H1 (cell line): ENCODE results near the gene CACNA1A. TPM values are rescaled to one million over a fixed set of nuclear protein-coding genes. Genes with fewer than 3 reads are reported as not detected.

Experiments
- CTCF ChIA-PET: fragments of 300-600 bp; sonication (Branson Sonifier 250); formaldehyde crosslinking; loops from one replicate; lab custom pipeline; 2021; ENCODE audit not compliant: partially characterized antibody; lab: Charles Lee
- POLR2A ChIA-PET: fragments of 300-600 bp; sonication (Branson Sonifier 250); formaldehyde crosslinking; loops from one replicate; lab custom pipeline; 2021; ENCODE audit warnings: inconsistent platforms; ENCODE audit not compliant: partially characterized antibody; lab: Charles Lee
- DNase-seq, 2 experiments: peaks; one replicate each; pipeline versions ENCODE4 v3.0.0 to v3.0.0-alpha.2; 2010 to 2022; ENCODE audit warnings: low spot score in 2 of 2, low read depth in 1 of 2, mixed read lengths in 1 of 2
- FAIRE-seq: peaks from 2 replicates; lab custom pipeline; 2011; peaks lifted over from hg19 to GRCh38; lab: Jason Lieb, UNC
- H2AFZ ChIP-seq: 2 replicates; pipeline ENCODE4 v1.8.1; 2012; ENCODE audit warnings: low read length, inconsistent platforms
- H2AK5ac ChIP-seq: 2 replicates; pipeline ENCODE4 v1.6.1; 2013; ENCODE audit warnings: low read depth, low read length
- H2BK120ac ChIP-seq: replicated peaks from 2 replicates; pipeline ENCODE3; 2013; ENCODE audit warnings: low read depth, low read length, inconsistent platforms
- H2BK12ac ChIP-seq: 2 replicates; pipeline ENCODE4 v1.6.1; 2013; ENCODE audit warnings: low read depth, low read length
- H2BK15ac ChIP-seq: 2 replicates; pipeline ENCODE4 v1.6.1; 2013; ENCODE audit warnings: low read length
- H2BK20ac ChIP-seq: 2 replicates; pipeline ENCODE4 v1.6.1; 2013; ENCODE audit warnings: low read length
- H2BK5ac ChIP-seq: 2 replicates; pipeline ENCODE4 v1.6.1; 2013; ENCODE audit warnings: low read depth, low read length
- H3K14ac ChIP-seq: 2 replicates; pipeline ENCODE4 v1.6.1; 2013; ENCODE audit warnings: inconsistent platforms; ENCODE audit not compliant: insufficient read length
- H3K18ac ChIP-seq: 2 replicates; pipeline ENCODE4 v1.6.1; 2013; ENCODE audit warnings: low read length; ENCODE audit errors: extremely low read depth
- H3K23ac ChIP-seq: 2 replicates; pipeline ENCODE4 v1.6.1; 2013; ENCODE audit warnings: inconsistent platforms; ENCODE audit not compliant: insufficient read length
- H3K23me2 ChIP-seq: 2 replicates; pipeline ENCODE4 v1.6.1; 2013; ENCODE audit warnings: low read depth, low read length
- H3K27ac ChIP-seq: 2 replicates; pipeline ENCODE4 v1.6.1; 2011; ENCODE audit warnings: low read depth, low read length, inconsistent platforms
- H3K27me3 ChIP-seq, 4 experiments: replicated peaks in 1 of 4; 1 replicate in 1 of 4; 2 replicates in 3 of 4; pipeline versions ENCODE4 v1.6.1 to v1.8.1; 2011 to 2013; ENCODE audit warnings: low read length in 3 of 4, mild to moderate bottlenecking in 3 of 4, inconsistent platforms in 2 of 4, mixed read lengths in 2 of 4, moderate library complexity in 1 of 4; ENCODE audit not compliant: control insufficient read depth in 3 of 4, insufficient read depth in 3 of 4; ENCODE audit errors: extremely low read depth in 1 of 4
- H3K36me3 ChIP-seq, 4 experiments: 2 replicates each; pipeline versions ENCODE4 v1.6.1 to v1.8.1; 2011 to 2013; ENCODE audit warnings: mild to moderate bottlenecking in 4 of 4, low read length in 3 of 4, moderate library complexity in 2 of 4, control low read depth in 1 of 4, inconsistent platforms in 1 of 4; ENCODE audit not compliant: insufficient read depth in 4 of 4, control insufficient read depth in 2 of 4
- H3K4ac ChIP-seq: replicated peaks from 2 replicates; pipeline ENCODE3; 2013; ENCODE audit warnings: low read length, low read depth, mixed read lengths, inconsistent platforms; ENCODE audit not compliant: insufficient read length
- H3K4me1 ChIP-seq, 4 experiments: replicated peaks in 1 of 4; 1 replicate in 1 of 4; 2 replicates in 3 of 4; pipeline versions ENCODE4 v1.6.1 to v1.8.1; 2011 to 2013; ENCODE audit warnings: low read length in 3 of 4, inconsistent platforms in 2 of 4, mixed read lengths in 1 of 4; ENCODE audit not compliant: insufficient read depth in 4 of 4, control insufficient read depth in 3 of 4
- H3K4me2 ChIP-seq, 2 experiments: 2 replicates each; pipeline versions ENCODE4 v1.6.1 to v1.8.1; 2011 to 2013; ENCODE audit warnings: low read depth in 2 of 2, low read length in 2 of 2, control low read depth in 1 of 2, inconsistent platforms in 1 of 2, mild to moderate bottlenecking in 1 of 2; ENCODE audit not compliant: insufficient read depth in 1 of 2
- H3K4me3 ChIP-seq, 4 experiments: fragments of 200-600, 300-600 bp in 1 of 4; sonication (generic), shearing (Covaris generic), sonication (Bioruptor Twin) in 1 of 4; 2 replicates each; pipeline versions ENCODE4 v1.5.1 to v1.8.1; 2011 to 2016; ENCODE audit warnings: low read length in 4 of 4, low read depth in 3 of 4, control low read depth in 2 of 4, inconsistent platforms in 2 of 4, mild to moderate bottlenecking in 2 of 4, mixed read lengths in 1 of 4, moderate library complexity in 1 of 4; ENCODE audit not compliant: insufficient read depth in 2 of 4; ENCODE audit errors: extremely low read depth in 1 of 4
- H3K56ac ChIP-seq: replicated peaks from 2 replicates; pipeline ENCODE3; 2013; ENCODE audit warnings: low read depth, mild to moderate bottlenecking, mixed read lengths, low read length, inconsistent platforms; ENCODE audit not compliant: insufficient read length
- H3K79me1 ChIP-seq: 2 replicates; pipeline ENCODE4 v1.6.1; 2013; ENCODE audit warnings: low read depth, low read length, control low read depth
- H3K79me2 ChIP-seq, 2 experiments: 2 replicates each; pipeline versions ENCODE4 v1.6.1 to v1.8.1; 2012 to 2013; ENCODE audit warnings: low read length in 2 of 2, mild to moderate bottlenecking in 2 of 2, inconsistent platforms in 1 of 2; ENCODE audit not compliant: insufficient read depth in 2 of 2, control insufficient read depth in 1 of 2
- H3K9ac ChIP-seq, 4 experiments: replicated peaks in 1 of 4; 1 replicate in 1 of 4; 2 replicates in 3 of 4; pipeline versions ENCODE4 v1.6.1 to v1.8.1; 2011 to 2013; ENCODE audit warnings: low read depth in 3 of 4, low read length in 3 of 4, control low read depth in 2 of 4, mild to moderate bottlenecking in 2 of 4, moderate library complexity in 2 of 4, inconsistent platforms in 1 of 4; ENCODE audit errors: extremely low read depth in 1 of 4
- H3K9me3 ChIP-seq, 2 experiments: 2 replicates each; pipeline versions ENCODE4 v1.6.1 to v1.8.1; 2012 to 2013; ENCODE audit warnings: mild to moderate bottlenecking in 2 of 2, moderate library complexity in 2 of 2, control low read depth in 1 of 2, inconsistent platforms in 1 of 2, low read depth in 1 of 2, low read length in 1 of 2, mixed read lengths in 1 of 2; ENCODE audit not compliant: insufficient read depth in 2 of 2
- H4K20me1 ChIP-seq, 2 experiments: replicated peaks in 1 of 2; 2 replicates each; pipeline versions ENCODE3 to v1.8.1; 2011 to 2013; ENCODE audit warnings: inconsistent platforms in 2 of 2, low read length in 2 of 2, mild to moderate bottlenecking in 1 of 2; ENCODE audit not compliant: insufficient read depth in 2 of 2, control insufficient read depth in 1 of 2
- H4K5ac ChIP-seq: 2 replicates; pipeline ENCODE4 v1.6.1; 2013; ENCODE audit warnings: low read length, low read depth, mixed read lengths, inconsistent platforms; ENCODE audit not compliant: insufficient read length
- H4K8ac ChIP-seq: 2 replicates; pipeline ENCODE4 v1.8.0; 2013; ENCODE audit warnings: mild to moderate bottlenecking, moderate library complexity, low read length, inconsistent platforms; ENCODE audit not compliant: insufficient read depth; ENCODE audit errors: extremely low read depth
- H4K91ac ChIP-seq: replicated peaks from 2 replicates; pipeline ENCODE3; 2013; ENCODE audit warnings: low read length, mixed read lengths, inconsistent platforms; ENCODE audit not compliant: insufficient read length
- ASH2L ChIP-seq: fragments of 200-600, 300-600 bp; sonication (generic); IDR thresholded peaks from one replicate; pipeline ENCODE4 v1.7.1; 2017; ENCODE audit warnings: low read length
- CHD2 ChIP-seq: IDR thresholded peaks from 2 replicates; pipeline ENCODE4 v1.6.1; 2012; ENCODE audit warnings: low read length, improper control_type of control experiment
- KDM1A ChIP-seq: fragments of 200-600, 300-600 bp; sonication (generic); IDR thresholded peaks from 2 replicates; pipeline ENCODE4 v1.7.1; 2016; ENCODE audit warnings: mild to moderate bottlenecking, low read length, borderline replicate concordance
- PHF8 ChIP-seq: fragments of 200-600 bp; sonication (generic); conservative IDR thresholded peaks from 2 replicates; pipeline ENCODE4 v1.7.1; 2012; ENCODE audit warnings: low read depth, mild to moderate bottlenecking, inconsistent platforms, low read length, moderate library complexity
- SIN3A ChIP-seq, 2 experiments: IDR thresholded peaks in 1 of 2; conservative IDR thresholded peaks in 1 of 2; 2 replicates each; pipeline ENCODE4 v1.6.1; 2011 to 2012; ENCODE audit warnings: low read length in 2 of 2, improper control_type of control experiment in 1 of 2, low read depth in 1 of 2, mild to moderate bottlenecking in 1 of 2
- SIX5 ChIP-seq: IDR thresholded peaks from 2 replicates; pipeline ENCODE4 v1.6.1; 2011; ENCODE audit warnings: mild to moderate bottlenecking, low read depth, low read length
- TAF7 ChIP-seq: optimal IDR thresholded peaks from 2 replicates; pipeline ENCODE3; 2011; ENCODE audit warnings: low read depth, mild to moderate bottlenecking, inconsistent platforms, low read length, moderate library complexity, borderline replicate concordance
- WGBS, 2 experiments: shearing (Covaris generic) in 1 of 2; methylation state at CpG; one replicate each; pipeline versions ENCODE4 v1.1.6 to v1.1.7; 2013 to 2015; ENCODE audit warnings: low lambda C conversion rate in 2 of 2, mixed read lengths in 2 of 2, inconsistent platforms in 1 of 2, low coverage in 1 of 2, missing lambda C conversion rate in 1 of 2; ENCODE audit not compliant: insufficient replicate concordance in 2 of 2, insufficient coverage in 1 of 2, insufficient read length in 1 of 2; ENCODE audit errors: extremely low coverage in 1 of 2, missing lambda C conversion rate in 1 of 2; 5-methylcytosine and 5-hydroxymethylcytosine counted together
- polyA plus RNA-seq, 7 experiments: library from polyadenylated mRNA; depleted of rRNA in 3 of 7; stranded (reverse) in 5 of 7; unstranded in 2 of 7; fragments of >200 nt in 5 of 7; fragments of 200-250 nt in 2 of 7; gene quantifications; 1 replicate in 5 of 7; 2 replicates in 1 of 7; 4 replicates in 1 of 7; pipeline versions ENCODE4 v1.2.1 to v1.2.3, GENCODE V29; 2011 to 2013; ENCODE audit warnings: missing spikeins in 2 of 7, mixed read lengths in 2 of 7
- total RNA-seq: library from RNA; stranded (reverse); fragmentation: NEBNext Ultra II Directional; extraction: Animal tissue kit (Norgen Biotek cat#: 25700); gene quantifications from 2 replicates; pipeline ENCODE4 v1.2.1, GENCODE V29; 2021

CACNA1A gene
- total and polyA plus RNA-seq, 2 of the 8 experiments (the other 6 are each of a cell fraction or from before 2014, with no cell fraction given): 10.7 to 25.3 TPM

DNA sequence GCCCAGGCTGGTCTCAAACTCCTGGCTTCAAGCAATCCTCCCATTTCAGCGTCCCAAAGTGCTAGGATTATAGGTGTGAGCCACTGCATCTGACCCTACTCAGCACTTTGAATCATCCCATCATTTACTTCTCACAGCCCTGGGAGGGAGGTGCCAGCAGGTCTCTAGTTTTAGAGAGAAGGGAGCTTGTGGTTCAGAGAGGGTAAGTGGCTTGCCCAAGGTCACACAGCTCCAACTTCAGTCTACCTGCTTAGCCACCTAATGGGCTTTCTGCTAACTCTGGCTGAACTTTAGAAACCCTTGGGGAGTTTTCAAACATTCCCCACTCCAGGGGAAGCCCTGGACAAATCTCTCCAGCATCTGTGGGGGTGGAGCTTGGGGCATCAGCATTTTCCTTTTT, 18.3 kb downstream of the CACNA1A start:
- no peaks in the 10 kb centered on the region for H3K27me3 ChIP-seq
- H2AK5ac ChIP-seq: no peak overlapping the region
- no peak overlapping the region for H4K91ac ChIP-seq
- no peak overlapping the region for H3K4ac ChIP-seq
- no peak overlapping the region for H3K18ac ChIP-seq
- H3K14ac ChIP-seq: no peak overlapping the region
- no peak overlapping the region for H3K4me3 ChIP-seq
- ChIA-PET CTCF (interaction anchor here (0.8 kb wide), 1 partner anchor 39 kb away, joined by 3 read pairs; no protein-coding TSS in a partner anchor), POLR2A (no interaction called here)
- peaks cover 2% of the 10 kb centered on the region; the same call in 1 of the 2 replicates for H3K23me2 ChIP-seq
- no peaks in the 10 kb centered on the region; a peak in 2 of 8 replicates for H3K36me3 ChIP-seq
- H2BK15ac ChIP-seq: no peak overlapping the region
- TF ChIP-seq TAF7: no peak
- no peak for TF ChIP-seq SIX5
- TF ChIP-seq ASH2L: no peak
- no peak for TF ChIP-seq SIN3A (conservative IDR thresholded peaks at IDR 0.05 in 1 of 2, IDR thresholded peaks at IDR 0.05 in 1 of 2; ENCODE audit: low read depth in 1 of 2, low read length in 2 of 2)
- no peak for TF ChIP-seq CHD2
- 0 out of 2 replicates have a peak, but pooled peaks have one; percentile 15 for TF ChIP-seq KDM1A
- TF ChIP-seq PHF8: no peak
- H2BK5ac ChIP-seq: no peak overlapping the region
- no peak overlapping the region for H2BK12ac ChIP-seq
- H3K4me2 ChIP-seq: no peak overlapping the region
- no peak for DNase-seq
- H2BK20ac ChIP-seq: no peak overlapping the region
- no peaks in the 10 kb centered on the region for H4K20me1 ChIP-seq
- H3K9ac ChIP-seq: no peak overlapping the region
- H4K5ac ChIP-seq: no peak overlapping the region
- no peak for FAIRE-seq
- H3K23ac ChIP-seq: no peak overlapping the region
- peaks cover 3 to 6% of the 10 kb centered on the region in 2 experiments; a peak in 3 of 4 replicates for H3K9me3 ChIP-seq
- H2AFZ ChIP-seq: no peak overlapping the region
- no peaks in the 10 kb centered on the region; the same call in 1 of the 2 replicates for H3K79me1 ChIP-seq
- H4K8ac ChIP-seq: no peak overlapping the region
- peaks cover 0 to 9% (median 0%) of the 10 kb centered on the region in 4 experiments; a peak in 1 of 7 replicates for H3K4me1 ChIP-seq
- H3K56ac ChIP-seq: no peak overlapping the region
- no peak overlapping the region for H3K27ac ChIP-seq
- H2BK120ac ChIP-seq: no peak overlapping the region
- 92% methylated on average over 1 of the region's 1 CpG; no CpG with 5 or more reads in 1 of the 2 experiments for WGBS, 2 experiments
- H3K79me2 ChIP-seq: 0 out of 4 replicates have a peak, but pooled peaks cover 0 to 4% of the 10 kb centered on the region in 2 experiments
